Left hindlimb (tissue), 1 donor: ENCODE measurements around the gene AFMID.
"Not testable (repeated sequence)": the region's sequence is repeated elsewhere in the genome, so short reads cannot be mapped to it uniquely, and the experiment has no call there.

Experiments
- DNase-seq: peaks from one replicate; pipeline ENCODE4 v3.0.0-alpha.2; 2018

Gene AFMID

DNA sequence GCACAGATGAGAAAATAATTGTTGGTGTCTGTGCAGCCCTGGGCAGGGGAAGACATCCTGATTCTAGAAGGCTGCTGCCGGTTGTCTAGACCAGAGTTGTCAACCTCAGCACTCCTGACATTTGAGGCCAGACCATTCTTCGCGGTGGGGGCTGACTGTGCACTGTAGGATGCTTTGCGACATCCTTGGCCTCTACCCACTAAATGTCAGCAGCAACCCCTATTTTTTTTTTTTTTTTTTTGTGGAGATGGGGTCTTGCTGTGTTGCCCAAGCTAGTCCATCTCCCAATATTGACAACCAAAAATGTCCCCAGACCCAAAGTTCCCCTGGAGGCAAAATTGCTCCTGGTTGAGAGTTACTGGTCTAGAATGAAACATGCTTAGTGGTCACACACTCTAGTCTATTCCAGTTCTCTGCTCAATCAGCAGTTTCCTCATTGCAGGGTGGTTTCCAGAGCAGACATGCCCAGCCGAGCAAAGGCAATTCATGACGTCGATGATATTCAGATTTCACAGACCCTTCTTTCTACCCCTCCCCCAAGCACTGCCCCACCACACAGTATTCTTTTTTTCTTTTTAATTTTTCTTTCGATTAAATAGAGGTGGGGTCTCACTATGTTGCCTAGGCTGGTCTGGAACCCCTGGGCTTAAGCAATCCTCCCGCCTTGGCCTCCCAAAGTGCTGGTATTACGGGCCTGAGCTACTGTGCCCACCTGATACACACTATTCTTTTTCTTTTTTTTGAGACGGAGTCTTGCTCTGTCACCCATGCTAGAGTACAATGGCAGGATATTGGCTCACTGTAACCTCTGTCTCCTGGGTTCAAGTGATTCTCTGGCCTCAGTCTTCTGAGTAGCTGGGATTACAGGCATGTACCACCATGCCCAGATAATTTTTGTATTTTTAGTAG, 32.0 kb upstream of the AFMID start:
- DNase-seq = no peak

DNA sequence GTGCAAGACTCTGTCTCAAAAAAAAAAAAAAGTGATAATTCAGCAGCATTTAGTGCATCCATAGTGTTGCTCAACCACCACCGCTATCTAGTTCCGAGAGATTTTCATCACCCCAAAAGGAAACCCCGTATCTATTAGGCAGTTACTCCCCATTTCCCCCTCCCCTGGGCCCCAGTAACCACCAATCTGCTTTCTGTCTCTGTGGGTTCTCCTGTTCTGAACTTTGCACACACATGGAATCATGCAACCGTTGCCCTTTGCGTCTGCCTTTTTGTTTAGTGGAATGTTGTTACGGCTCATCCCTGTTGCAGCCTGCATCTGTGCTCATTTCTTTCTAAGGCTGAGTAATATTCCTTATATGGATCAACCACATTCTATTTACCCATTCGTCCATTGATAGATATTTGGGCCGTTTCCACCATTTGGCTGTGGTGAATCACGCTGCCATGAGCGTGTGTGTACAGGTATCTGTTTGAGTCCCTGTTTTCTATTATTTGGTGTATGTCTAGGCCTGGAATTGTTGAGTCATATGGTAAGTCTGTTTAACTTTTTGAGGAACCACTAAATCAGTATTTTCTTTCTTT, 27.5 kb upstream of the AFMID start:
- DNase-seq = no peak

DNA sequence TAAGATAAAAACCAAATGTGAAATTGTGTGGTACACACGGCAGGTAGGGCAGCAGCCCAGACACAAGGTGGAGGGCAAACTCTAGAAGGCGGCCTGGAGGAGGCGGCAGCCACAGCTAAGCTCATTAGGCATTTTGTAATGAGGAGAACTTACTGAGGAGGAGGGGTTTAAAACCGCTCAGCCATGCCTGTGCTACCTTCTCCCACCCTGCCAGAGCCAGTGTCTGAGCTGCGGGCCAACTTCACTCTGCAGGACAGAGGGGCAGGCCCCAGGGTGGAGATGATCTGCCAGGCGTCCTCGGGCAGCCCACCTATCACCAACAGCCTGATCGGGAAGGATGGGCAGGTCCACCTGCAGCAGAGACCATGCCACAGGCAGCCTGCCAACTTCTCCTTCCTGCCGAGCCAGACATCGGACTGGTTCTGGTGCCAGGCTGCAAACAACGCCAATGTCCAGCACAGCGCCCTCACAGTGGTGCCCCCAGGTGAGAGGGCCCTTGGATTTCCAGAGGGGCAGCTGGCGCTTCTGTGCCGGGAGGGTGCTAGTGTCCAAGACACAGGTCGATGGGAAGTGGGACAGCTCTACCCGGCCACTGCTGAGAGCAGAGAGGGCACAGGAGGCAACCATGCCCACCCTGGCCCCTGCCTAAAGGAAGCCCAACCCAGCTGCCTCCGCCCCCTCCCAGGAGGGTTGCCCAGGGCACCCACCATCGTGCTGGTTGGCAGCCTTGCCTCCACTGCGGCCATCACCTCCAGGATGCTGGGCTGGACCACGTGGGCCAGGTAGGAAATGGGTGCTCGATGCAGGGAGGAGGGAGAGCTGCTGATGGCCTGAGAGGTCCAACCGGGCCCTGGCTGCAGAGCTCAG, 23.0 kb upstream of the AFMID start:
- DNase-seq = no peak

DNA sequence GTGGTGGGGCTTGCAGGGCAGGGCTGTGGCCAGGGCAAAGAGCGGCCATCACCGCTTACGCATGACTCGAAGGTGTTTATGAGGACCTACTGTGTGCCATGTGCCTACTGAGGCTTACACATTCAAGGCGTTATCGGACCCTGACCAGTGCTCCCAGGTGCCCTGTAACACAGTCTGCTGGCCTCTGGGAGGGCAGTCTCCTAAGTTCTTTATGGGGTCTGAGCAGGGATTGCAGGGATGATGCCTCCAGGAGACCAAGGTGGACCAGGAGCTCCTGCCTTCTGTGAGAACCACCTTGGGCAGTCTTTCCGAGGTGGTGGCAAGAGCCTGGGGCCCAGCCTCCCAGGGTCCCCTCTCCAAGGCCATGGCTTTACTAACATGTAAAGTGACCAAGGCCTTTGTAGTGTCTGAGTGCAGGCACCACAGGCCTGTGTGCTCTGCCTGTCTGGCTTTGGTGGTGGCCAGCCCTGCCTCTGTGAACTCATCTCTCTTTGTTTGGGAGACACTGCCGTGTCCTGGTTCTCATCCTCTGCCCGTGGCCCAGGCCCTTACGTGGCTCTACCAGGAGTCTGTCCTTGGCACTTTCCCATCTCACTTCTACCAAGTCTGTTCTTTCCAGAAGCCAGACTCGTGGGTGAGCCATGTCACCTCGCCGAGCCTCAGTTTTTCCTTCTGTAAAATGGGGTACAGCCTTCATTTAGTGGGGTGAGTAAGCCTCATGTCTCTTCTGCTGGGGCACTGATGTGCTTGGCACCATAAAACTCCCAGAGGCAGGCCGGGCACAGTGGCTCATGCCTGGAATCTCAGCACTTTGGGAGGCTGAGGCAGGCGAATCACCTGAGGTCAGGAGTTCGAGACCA, 22.2 kb upstream of the AFMID start:
- DNase-seq = no peak

GRCh38 chr17:78166416-78166815, 20.7 kb upstream of the AFMID start:
- no peak for DNase-seq

DNA sequence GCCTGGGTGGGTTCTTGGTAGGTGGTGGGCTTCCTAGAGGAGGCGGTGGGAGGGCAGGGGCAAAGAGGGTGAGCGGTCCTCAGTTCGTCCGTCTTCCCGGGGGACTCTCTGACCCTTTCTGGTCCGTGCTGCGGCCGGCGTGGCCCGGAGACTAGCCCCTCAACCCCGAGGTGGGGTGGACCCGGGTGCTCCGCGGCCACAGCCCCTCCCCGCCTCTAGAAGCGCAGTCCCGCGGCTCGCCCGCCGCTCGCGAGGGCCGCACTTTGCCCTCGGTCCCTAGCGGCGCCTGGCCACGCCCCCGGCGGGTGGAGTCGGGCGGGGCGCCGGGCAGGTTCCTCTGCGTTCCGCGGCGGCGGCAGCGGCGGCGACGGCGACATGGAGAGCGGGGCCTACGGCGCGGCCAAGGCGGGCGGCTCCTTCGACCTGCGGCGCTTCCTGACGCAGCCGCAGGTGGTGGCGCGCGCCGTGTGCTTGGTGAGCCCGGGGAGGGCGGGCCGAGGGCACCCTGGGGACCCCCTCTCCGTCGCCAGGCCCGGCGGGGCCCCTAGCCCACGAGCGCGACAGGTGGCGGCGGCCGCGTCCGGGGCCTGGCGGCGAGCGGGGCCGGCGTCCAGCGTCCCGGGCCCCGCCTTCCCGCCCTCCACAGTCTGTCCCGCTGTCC, 18.8 kb upstream of the AFMID start, which contains the start of gene SYNGR2:
Gene SYNGR2 (plus strand): TSS at position 340 of the 661 bp plus-strand sequence. CDS start 36 bp downstream, at position 376.
- DNase-seq = peak; percentile 57

DNA sequence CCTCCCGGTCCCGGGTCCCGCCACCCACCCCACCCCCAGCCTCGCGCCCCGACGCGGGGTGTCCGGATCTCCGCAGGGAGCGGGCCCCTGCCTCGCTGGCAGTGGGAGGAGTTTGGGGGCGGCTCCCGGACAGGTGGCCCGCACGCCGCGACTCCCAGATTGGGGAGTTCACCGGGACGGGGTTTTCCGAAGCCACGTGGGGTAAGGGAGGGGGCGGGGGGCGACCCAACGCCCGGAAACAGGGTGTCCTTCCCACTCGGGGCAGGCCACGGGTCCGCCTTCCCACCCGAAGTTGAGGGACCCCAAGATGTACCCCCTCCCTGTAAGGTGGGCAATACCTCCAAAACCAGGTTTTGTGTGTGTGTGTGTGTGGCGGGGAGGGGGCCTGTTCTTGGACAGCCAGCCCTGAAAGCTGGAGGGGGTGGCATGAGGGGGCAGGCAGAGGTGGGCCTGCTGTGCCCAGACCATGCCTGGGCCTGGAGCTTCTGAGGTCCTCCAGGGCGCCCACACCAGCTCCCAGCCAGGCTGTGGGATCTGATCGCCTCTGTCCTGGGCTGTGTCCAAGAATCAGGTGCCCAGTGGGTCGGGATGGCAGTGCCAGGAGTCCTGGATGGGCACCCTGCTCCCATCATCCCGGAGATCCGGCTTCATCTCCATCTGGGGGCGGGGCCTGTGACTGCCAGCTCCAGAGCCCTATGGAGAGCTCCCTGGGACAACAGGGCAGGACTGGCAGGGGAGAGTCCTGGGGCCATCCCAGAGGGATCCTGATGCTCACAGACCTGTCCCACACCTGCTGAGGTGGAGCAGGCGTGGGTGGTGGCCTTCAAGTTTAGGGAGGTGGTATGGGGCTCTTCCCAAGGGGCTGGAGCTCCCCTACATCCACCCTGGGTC, 18.0 kb upstream of the AFMID start:
- no peak for DNase-seq

DNA sequence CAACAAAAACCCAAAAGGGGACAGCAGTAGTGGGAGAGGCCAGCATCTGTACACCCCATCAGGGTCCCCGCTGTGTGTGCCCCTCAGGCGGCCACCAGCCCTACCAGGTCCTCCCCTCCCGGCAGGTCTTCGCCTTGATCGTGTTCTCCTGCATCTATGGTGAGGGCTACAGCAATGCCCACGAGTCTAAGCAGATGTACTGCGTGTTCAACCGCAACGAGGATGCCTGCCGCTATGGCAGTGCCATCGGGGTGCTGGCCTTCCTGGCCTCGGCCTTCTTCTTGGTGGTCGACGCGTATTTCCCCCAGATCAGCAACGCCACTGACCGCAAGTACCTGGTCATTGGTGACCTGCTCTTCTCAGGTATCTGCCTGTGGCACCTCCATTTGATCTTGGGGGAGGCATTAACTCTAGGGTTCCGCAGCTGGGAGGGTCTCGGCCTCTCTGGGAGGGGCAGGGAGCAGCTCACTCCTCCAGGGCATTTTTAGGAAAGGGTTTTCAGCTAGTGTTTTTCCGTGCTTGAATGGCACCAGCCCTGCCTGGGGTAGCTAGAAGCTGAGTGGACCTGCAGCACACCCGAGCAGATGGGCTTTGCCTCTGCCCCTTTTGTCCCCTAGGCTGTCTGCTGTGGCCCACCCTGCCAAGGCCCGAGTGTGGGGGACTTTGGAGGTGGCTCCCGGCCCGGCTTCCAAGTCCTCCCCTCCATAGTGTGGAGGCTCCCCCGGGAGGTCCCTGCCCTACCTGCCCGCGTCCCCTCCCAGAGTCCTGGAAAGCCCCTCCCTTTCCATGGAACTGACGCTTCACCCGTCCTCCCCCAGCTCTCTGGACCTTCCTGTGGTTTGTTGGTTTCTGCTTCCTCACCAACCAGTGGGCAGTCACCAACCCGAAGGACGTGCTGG, 16.2 kb upstream of the AFMID start:
- no peak for DNase-seq

- DNase-seq = not testable (repeated sequence)
Observed at GRCh38 chr17:78171591-78172248, 15.4 kb upstream of the AFMID start.

DNA sequence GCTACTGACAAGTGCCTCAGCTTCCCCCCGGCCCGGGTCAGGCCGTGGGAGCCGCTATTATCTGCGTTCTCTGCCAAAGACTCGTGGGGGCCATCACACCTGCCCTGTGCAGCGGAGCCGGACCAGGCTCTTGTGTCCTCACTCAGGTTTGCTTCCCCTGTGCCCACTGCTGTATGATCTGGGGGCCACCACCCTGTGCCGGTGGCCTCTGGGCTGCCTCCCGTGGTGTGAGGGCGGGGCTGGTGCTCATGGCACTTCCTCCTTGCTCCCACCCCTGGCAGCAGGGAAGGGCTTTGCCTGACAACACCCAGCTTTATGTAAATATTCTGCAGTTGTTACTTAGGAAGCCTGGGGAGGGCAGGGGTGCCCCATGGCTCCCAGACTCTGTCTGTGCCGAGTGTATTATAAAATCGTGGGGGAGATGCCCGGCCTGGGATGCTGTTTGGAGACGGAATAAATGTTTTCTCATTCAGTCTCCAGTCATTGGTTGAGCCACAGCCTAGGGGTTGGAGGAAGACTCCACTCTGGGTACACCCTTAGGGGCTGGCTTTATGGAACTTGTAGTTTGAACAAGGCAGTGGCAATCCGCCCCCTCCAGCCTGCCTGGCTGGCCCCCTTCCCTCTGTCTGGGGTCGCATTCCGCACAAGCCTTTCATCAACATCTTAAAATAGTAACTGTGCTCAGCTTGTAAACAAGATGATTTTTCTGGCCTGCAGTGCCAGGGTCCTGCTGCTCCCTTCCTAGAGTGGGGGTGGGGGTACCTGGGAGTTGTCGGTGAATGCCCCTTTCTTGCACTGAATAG, 14.7 kb upstream of the AFMID start:
- DNase-seq = no peak

- no peak for DNase-seq
Observed at GRCh38 chr17:78173097-78173715, 14.0 kb upstream of the AFMID start.

- peak; percentile 57 for DNase-seq
Observed at GRCh38 chr17:78174346-78174869, 12.8 kb upstream of the AFMID start.

DNA sequence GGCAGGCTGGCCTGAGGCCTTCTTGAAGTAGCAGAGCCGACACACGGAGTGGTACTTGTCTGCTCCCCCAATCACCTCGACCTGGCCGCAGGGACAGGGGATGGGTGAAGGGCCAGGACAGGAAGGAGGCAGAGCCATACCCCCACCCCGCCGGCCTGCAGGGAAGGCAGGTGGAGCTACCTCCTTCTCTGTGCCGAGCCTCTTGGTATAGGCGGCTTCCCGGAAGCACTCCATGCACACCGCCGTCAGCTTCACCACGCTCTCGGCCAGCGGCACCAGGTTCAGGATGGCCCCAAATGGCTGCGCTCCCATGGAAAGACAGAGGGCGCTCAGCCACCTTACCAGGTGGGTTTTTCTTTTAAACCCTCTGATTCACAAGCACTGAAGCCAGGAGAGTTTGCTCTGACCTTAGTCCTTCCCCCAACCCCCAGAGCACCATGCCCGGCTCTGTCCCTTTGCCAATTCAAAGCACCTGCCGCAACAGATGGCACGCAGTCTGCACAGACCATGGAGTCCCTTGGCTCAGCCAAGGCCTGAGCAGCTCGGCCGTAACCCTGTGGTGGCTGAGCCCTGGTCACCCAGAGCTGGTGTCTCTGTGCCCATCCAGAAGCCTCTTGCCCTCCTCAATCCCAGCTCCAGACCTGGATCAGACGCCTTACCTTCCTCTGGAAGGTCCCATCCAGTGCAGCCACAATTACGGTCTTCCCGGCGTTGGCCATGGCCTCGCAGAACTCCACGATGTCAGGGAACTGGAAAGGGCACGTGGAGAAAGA, 12.1 kb upstream of the AFMID start:
- no peak for DNase-seq

GRCh38 chr17:78175643-78175981, 11.6 kb upstream of the AFMID start:
- no peak for DNase-seq

- DNase-seq = peak; percentile 69
Observed at GRCh38 chr17:78176548-78177025, 10.6 kb upstream of the AFMID start.

DNA sequence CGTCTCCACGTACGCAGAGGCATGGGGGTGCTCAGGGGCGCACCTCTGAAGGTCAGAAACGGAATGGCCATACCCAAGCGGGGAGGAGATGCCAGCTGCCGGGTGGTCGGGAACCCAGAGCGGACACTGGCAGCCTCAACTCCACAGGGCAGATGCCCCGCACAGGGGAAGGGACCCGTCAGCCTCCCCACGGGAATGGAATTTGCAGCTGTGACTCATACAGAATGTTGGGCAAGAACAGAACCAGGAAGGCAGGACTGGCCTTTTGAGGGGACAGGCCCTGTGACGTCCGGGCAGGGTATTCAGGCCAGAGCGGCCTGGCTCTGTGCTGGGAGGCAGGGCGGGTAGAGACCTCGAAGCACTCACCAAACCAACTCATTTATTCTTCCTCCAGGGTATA, 7.8 kb upstream of the AFMID start:
- no peak for DNase-seq

DNA sequence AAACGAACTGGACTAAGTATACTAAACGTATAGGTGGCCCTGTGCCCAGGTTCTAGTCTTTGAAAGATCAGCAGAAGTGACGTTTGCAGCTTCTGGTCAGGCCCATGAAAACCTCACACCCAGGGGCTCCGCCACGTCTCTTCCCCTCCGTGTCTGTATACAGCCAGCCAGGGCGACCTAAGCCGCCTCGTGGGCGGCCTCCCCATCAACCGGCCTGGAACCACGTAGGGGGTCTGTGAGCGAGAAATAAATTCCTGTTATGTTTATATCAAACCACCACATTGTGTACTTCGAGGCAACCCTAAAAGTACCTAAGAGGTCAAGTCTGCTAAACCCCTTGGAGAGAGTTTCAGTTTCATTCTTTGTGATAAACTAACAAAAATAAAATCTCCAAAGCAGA, 7.1 kb upstream of the AFMID start:
- DNase-seq = no peak
